Thyroid gland (tissue), 4 donors: ENCODE results near the gene PTPRN2. TPM values are rescaled to one million over a fixed set of nuclear protein-coding genes. Genes with fewer than 3 reads are reported as not detected.

Experiments used
- DNase-seq, 2 donors: peaks; one replicate each; pipeline ENCODE4 v3.0.0-alpha.2; 2019
- H3K27ac ChIP-seq, 3 donors: fragments of 200-600 bp; sonication (generic); 1 replicate in 2 of 3; 2 replicates in 1 of 3; pipeline ENCODE4 v1.5.1; 2016 to 2019; ENCODE audit warnings: mild to moderate bottlenecking in 1 of 3, moderate library complexity in 1 of 3
- H3K27me3 ChIP-seq: fragments of 200-600 bp; sonication (generic); one replicate; pipeline ENCODE4 v1.5.1; 2019
- H3K36me3 ChIP-seq, 2 donors: fragments of 200-600 bp; sonication (generic); one replicate each; pipeline ENCODE4 v1.5.1; 2016 to 2019
- H3K4me1 ChIP-seq, 2 donors: fragments of 200-600 bp; sonication (generic); one replicate each; pipeline ENCODE4 v1.5.1; 2017 to 2019
- H3K4me3 ChIP-seq, 3 donors: fragments of 200-600 bp; sonication (generic); replicated peaks in 1 of 3; 1 replicate in 2 of 3; 2 replicates in 1 of 3; pipeline ENCODE4 v1.5.1; 2016; ENCODE audit warnings: mild to moderate bottlenecking in 1 of 3
- H3K9me3 ChIP-seq: fragments of 200-600 bp; sonication (generic); one replicate; pipeline ENCODE4 v1.5.1; 2017
- CTCF ChIP-seq, 6 experiments: fragments of 200-600 bp in 3 of 6; fragments of 450-650 bp in 3 of 6; sonication (generic) in 3 of 6; IDR thresholded peaks; one replicate each; pipeline ENCODE4 v1.5.1; 2016 to 2019; ENCODE audit warnings: antibody characterized with exemption in 6 of 6, mild to moderate bottlenecking in 2 of 6, inconsistent platforms in 1 of 6, moderate library complexity in 1 of 6
- POLR2A ChIP-seq, 2 donors: fragments of 450-650 bp; IDR thresholded peaks; one replicate each; pipeline ENCODE4 v1.6.1; 2017; ENCODE audit warnings: antibody characterized with exemption in 2 of 2, mild to moderate bottlenecking in 2 of 2, moderate library complexity in 1 of 2
- WGBS, 2 donors: methylation state at CpG; one replicate each; pipeline ENCODE4 v1.1.5; 2017; 5-methylcytosine and 5-hydroxymethylcytosine counted together
- intact Hi-C: fragments of 100-400 bp; cut with DNase I; formaldehyde crosslinking; loops from one replicate; pipeline ENCODE4 v1.15.1; 2023
- total RNA-seq, 4 donors: library from RNA; depleted of rRNA; stranded (reverse); fragments of >200 nt; gene quantifications; one replicate each; pipeline ENCODE4 v1.2.3, GENCODE V29; 2016

The PTPRN2 gene
- total RNA-seq, 4 donors from 2014 or later = 4.2 to 9.9 (median 7.7) TPM

- WGBS, 2 donors = 78 to 82% methylated on average over 11 to 12 of the region's 12 CpGs
- Histone ChIP-seq H3K27me3 (no peaks in the 10 kb centered on the region), H3K36me3 (no peaks in the 10 kb centered on the region), H3K27ac (no peak overlapping the region), H3K9me3 (no peaks in the 10 kb centered on the region), H3K4me1 (peaks cover 6 to 20% of the 10 kb centered on the region in 2 donors), H3K4me3 (no peak overlapping the region)
- DNase-seq = no peak
- intact Hi-C loops = no loop called here
- TF ChIP-seq POLR2A (IDR thresholded peaks at IDR 0.05) (no peak), CTCF (IDR thresholded peaks at IDR 0.05) (no peak)
Measured at GRCh38 chr7:157614457-157615020, 973.1 kb downstream of the PTPRN2 start.

GRCh38 chr7:157613575-157614322 is 973.9 kb downstream of the PTPRN2 start:
- no peaks in the 10 kb centered on the region for H3K27me3 ChIP-seq
- DNase-seq = no peak
- no peak overlapping the region for H3K27ac ChIP-seq
- H3K36me3 ChIP-seq = no peaks in the 10 kb centered on the region
- no peaks in the 10 kb centered on the region for H3K9me3 ChIP-seq
- H3K4me3 ChIP-seq = peak overlapping the region in 1 of 3 donors; percentile 42
- no peak for TF ChIP-seq CTCF (IDR thresholded peaks at IDR 0.05)
- TF ChIP-seq POLR2A (IDR thresholded peaks at IDR 0.05) = no peak
- intact Hi-C loops = no loop called here
- H3K4me1 ChIP-seq = peaks cover 6 to 20% of the 10 kb centered on the region in 2 donors
- 65 to 76% methylated on average over 18 to 38 of the region's 51 CpGs for WGBS, 2 donors

GRCh38 chr7:157612664-157613561 is 974.7 kb downstream of the PTPRN2 start:
- TF ChIP-seq CTCF (IDR thresholded peaks at IDR 0.05) (no peak), POLR2A (IDR thresholded peaks at IDR 0.05) (no peak)
- intact Hi-C loops = no loop called here
- H3K36me3 ChIP-seq = no peaks in the 10 kb centered on the region
- H3K9me3 ChIP-seq = no peaks in the 10 kb centered on the region
- no peak overlapping the region for H3K27ac ChIP-seq
- H3K4me3 ChIP-seq = peak overlapping the region in 2 of 3 donors; percentile 6 to 42
- WGBS, 2 donors = 57 to 71% methylated on average over 40 to 42 of the region's 79 CpGs
- H3K27me3 ChIP-seq = no peaks in the 10 kb centered on the region
- DNase-seq = peak; percentile 17
- peaks cover 6 to 20% of the 10 kb centered on the region in 2 donors for H3K4me1 ChIP-seq

- peaks cover 6 to 20% of the 10 kb centered on the region in 2 donors for H3K4me1 ChIP-seq
- no peaks in the 10 kb centered on the region for H3K9me3 ChIP-seq
- 88 to 92% methylated on average over 31 to 33 of the region's 33 CpGs for WGBS, 2 donors
- H3K36me3 ChIP-seq = no peaks in the 10 kb centered on the region
- intact Hi-C loops = no loop called here
- H3K27ac ChIP-seq = no peak overlapping the region
- H3K27me3 ChIP-seq = no peaks in the 10 kb centered on the region
- no peak overlapping the region for H3K4me3 ChIP-seq
- TF ChIP-seq POLR2A (IDR thresholded peaks at IDR 0.05) = no peak
- TF ChIP-seq CTCF (IDR thresholded peaks at IDR 0.05) = no peak
- DNase-seq = no peak
Measured at GRCh38 chr7:157612009-157612663, 975.5 kb downstream of the PTPRN2 start.
